Heart right ventricle (tissue), 16 donors: ENCODE results near the gene OPA1. TPM values are rescaled to one million over a fixed set of nuclear protein-coding genes. Genes with fewer than 3 reads are reported as not detected.
A peak's percentile ranks its signal among the peaks of the same experiment; 100 is the strongest.

Experiments used
- ATAC-seq, 8 donors: fragments of 200-7000 bp; cut with Tn5 transposase; one replicate each; pipeline ENCODE4 v1.9.1; 2020; ENCODE audit warnings: mild to moderate bottlenecking in 8 of 8, moderate library complexity in 8 of 8, moderate number of reproducible peaks in 1 of 8
- DNase-seq, 2 donors: peaks; one replicate each; pipeline ENCODE4 v3.0.0-alpha.2; 2020
- H3K27ac ChIP-seq, 10 donors: fragments of 200-600 bp; sonication (generic) in 2 of 10; one replicate each; pipeline versions ENCODE4 v1.5.0 to v1.8.0; 2020 to 2022; ENCODE audit warnings: mild to moderate bottlenecking in 3 of 10
- H3K27me3 ChIP-seq, 7 donors: fragments of 200-600 bp; one replicate each; pipeline ENCODE4 v1.8.0; 2021 to 2022; ENCODE audit warnings: mild to moderate bottlenecking in 2 of 7
- H3K36me3 ChIP-seq, 9 donors: fragments of 200-600 bp; sonication (generic) in 1 of 9; one replicate each; pipeline versions ENCODE4 v1.5.0 to v1.8.0; 2020 to 2022; ENCODE audit warnings: mild to moderate bottlenecking in 2 of 9
- H3K4me1 ChIP-seq, 9 donors: fragments of 200-600 bp; sonication (generic) in 1 of 9; one replicate each; pipeline versions ENCODE4 v1.5.0 to v1.8.0; 2020 to 2022; ENCODE audit warnings: mild to moderate bottlenecking in 4 of 9
- H3K4me3 ChIP-seq, 10 donors: fragments of 200-600 bp; sonication (generic) in 2 of 10; one replicate each; pipeline versions ENCODE4 v1.5.0 to v1.8.0; 2020 to 2022; ENCODE audit warnings: mild to moderate bottlenecking in 7 of 10, moderate library complexity in 2 of 10
- H3K9me3 ChIP-seq, 11 donors: fragments of 200-600 bp in 10 of 11; sonication (generic) in 2 of 11; one replicate each; pipeline versions ENCODE4 v1.5.0 to v1.8.0; 2013 to 2022; ENCODE audit warnings: mild to moderate bottlenecking in 2 of 11, control low read depth in 1 of 11, moderate library complexity in 1 of 11
- CTCF ChIP-seq, 9 donors: fragments of 200-600 bp; sonication (generic) in 2 of 9; IDR thresholded peaks; one replicate each; pipeline versions ENCODE4 v1.5.0 to v1.8.0; 2021 to 2022; ENCODE audit warnings: antibody characterized with exemption in 9 of 9, mild to moderate bottlenecking in 5 of 9, moderate library complexity in 1 of 9
- WGBS, 2 donors: extraction: QIAGEN DNeasy Blood & Tissue Kit; methylation state at CpG; one replicate each; pipeline ENCODE4 v1.1.7; 2013; ENCODE audit warnings: inconsistent platforms in 1 of 2; 5-methylcytosine and 5-hydroxymethylcytosine counted together
- intact Hi-C, 10 donors: fragments of 100-400 bp; cut with DNase I; formaldehyde crosslinking; loops; one replicate each; pipeline versions ENCODE4 v1.11.1 to v1.14.2; 2022
- polyA plus RNA-seq, 2 donors: library from polyadenylated mRNA; stranded (reverse); fragments of 200-250 nt; gene quantifications; one replicate each; pipeline ENCODE4 v1.2.3, GENCODE V29; 2013
- total RNA-seq, 10 donors: library from RNA; stranded (reverse); fragmentation: NEBNext Ultra II Directional in 3 of 10; extraction: Animal tissue kit (Norgen Biotek cat#: 25700) in 3 of 10; gene quantifications; one replicate each; pipeline versions ENCODE4 v1.2.1 to v1.2.4, GENCODE V29; 2021 to 2023
- donor health status: Arrhythmogenic right ventricular cardiomyopathy.
- donor health status: ischemic (EF 13 %, LVEDD 7.1; RV severe dilation, severe dysfunction).
- donor health status: healthy with polysubstance abuse.
- donor health status: DM: no; HTN: yes; CAD: no.
- donor health status: DM: no; HTN: no; CAD: no.
- donor health status: ischemic (EF 25% LVEDD 6.9; RV normal size, moderate dysfunction).
- donor health status: ischemic (EF 25% LVEDD 5.7; RV mildly dilated, moderate dysfunction).
- donor health status: healthy.
- donor health status: DM: yes; HTN: yes; CAD: no.
- donor health status: Ischemic cardiomyopathy.
- donor health status: ischemic (EF 35%, LVEDD 5.7; RV mildly dilated, moderate dysfunction).
- donor health status: nonischemic (EF 11% LVEDD 7.7; RV severe dilation, severe dysfunction).
- donor health status: DM: yes; HTN: yes; CAD: no.
- donor health status: PGD.
- donor health status: ischemic (EF 29% LVEDD 5.4; RV normal size, mild dysfunction).
- donor health status: nonischemic (EF 23%, LVEDD 6.1; RV moderate dilation, normal function).

Gene OPA1
- total and polyA plus RNA-seq, 12 donors = 19.2 to 197 (median 124) TPM

GRCh38 chr3:193655831-193656433 lies 62.9 kb downstream of the OPA1 start:
- ATAC-seq (peak in 5 of 8 donors; percentile 51 to 64 (median 61)), DNase-seq (no peak)
- intact Hi-C loops = no loop called here
- H3K4me1 ChIP-seq = peaks cover 0 to 14% (median 0%) of the 10 kb centered on the region in 9 donors
- H3K9me3 ChIP-seq = no peaks in the 10 kb centered on the region
- peak overlapping the region in 4 of 10 donors; percentile 12 to 49 (median 40) for H3K27ac ChIP-seq
- H3K4me3 ChIP-seq = no peak overlapping the region
- WGBS, 2 donors = 48 to 52% methylated on average over 4 of the region's 4 CpGs
- H3K27me3 ChIP-seq = no peaks in the 10 kb centered on the region
- TF ChIP-seq CTCF (IDR thresholded peaks at IDR 0.05) = no peak
- H3K36me3 ChIP-seq = peaks cover 0 to 100% (median 12%) of the 10 kb centered on the region in 9 donors

- Histone ChIP-seq H3K9me3 (no peaks in the 10 kb centered on the region), H3K4me1 (peaks cover 0 to 14% (median 0%) of the 10 kb centered on the region in 9 donors), H3K36me3 (peaks cover 0 to 100% (median 12%) of the 10 kb centered on the region in 9 donors), H3K27me3 (no peaks in the 10 kb centered on the region), H3K27ac (peak overlapping the region in 4 of 10 donors; percentile 12 to 49 (median 40)), H3K4me3 (no peak overlapping the region)
- intact Hi-C loops = no loop called here
- TF ChIP-seq CTCF (IDR thresholded peaks at IDR 0.05) = no peak
- 79 to 82% methylated on average over 3 of the region's 3 CpGs for WGBS, 2 donors
- peak in 5 of 8 donors; percentile 11 to 55 (median 23) for ATAC-seq
- no peak for DNase-seq
Measured at GRCh38 chr3:193656445-193656844, 63.4 kb downstream of the OPA1 start.

GRCh38 chr3:193656878-193657282 lies 63.9 kb downstream of the OPA1 start:
- peaks cover 0 to 100% (median 12%) of the 10 kb centered on the region in 9 donors for H3K36me3 ChIP-seq
- no peak for ATAC-seq

DNA sequence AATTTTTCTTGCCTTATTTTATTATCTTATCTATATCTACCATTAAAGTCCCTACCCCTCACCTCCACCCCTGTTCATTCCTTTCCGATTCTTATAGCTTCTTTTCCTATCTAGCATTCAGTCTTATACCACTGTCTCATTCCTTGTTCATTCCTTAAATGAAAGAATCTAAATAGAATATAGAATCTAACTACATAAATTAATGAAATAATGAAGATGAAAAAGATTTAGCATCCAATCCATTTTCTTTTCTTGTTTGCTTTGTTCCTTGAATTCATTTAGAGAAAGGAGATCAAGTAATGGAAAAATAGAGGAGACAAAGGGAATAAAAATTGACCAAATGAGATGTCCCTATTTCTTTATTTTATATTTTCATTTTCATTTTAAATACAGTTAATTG lies 67.2 kb downstream of the OPA1 start:
- no peak for TF ChIP-seq CTCF (IDR thresholded peaks at IDR 0.05)
- intact Hi-C loops = loop anchor here in 5 of 10 donors (10.0 kb wide), 3 partner anchors 655 to 745 kb away; no protein-coding TSS in a partner anchor
- no peak overlapping the region for H3K27ac ChIP-seq
- H3K4me1 ChIP-seq = peaks cover 0 to 14% (median 0%) of the 10 kb centered on the region in 9 donors
- DNase-seq = no peak
- no peaks in the 10 kb centered on the region for H3K9me3 ChIP-seq
- H3K27me3 ChIP-seq = no peaks in the 10 kb centered on the region
- no peak overlapping the region for H3K4me3 ChIP-seq
- WGBS, 2 donors = 94 to 97% methylated on average over 1 of the region's 1 CpG
- H3K36me3 ChIP-seq = peaks cover 0 to 100% (median 15%) of the 10 kb centered on the region in 9 donors
- no peak for ATAC-seq

More at GRCh38 chr3:193656878-193657282, 63.9 kb downstream of the OPA1 start:
- no peak for DNase-seq
- Histone ChIP-seq H3K9me3 (no peaks in the 10 kb centered on the region), H3K27me3 (no peaks in the 10 kb centered on the region), H3K27ac (peak overlapping the region in 3 of 10 donors; percentile 8 to 48 (median 29)), H3K4me1 (peaks cover 0 to 14% (median 0%) of the 10 kb centered on the region in 9 donors), H3K4me3 (no peak overlapping the region)
- no peak for TF ChIP-seq CTCF (IDR thresholded peaks at IDR 0.05)
- WGBS, 2 donors = 87% methylated on average over 6 of the region's 6 CpGs
- intact Hi-C loops = no loop called here
